HG02943 (cell line): ENCODE results near the gene ARHGAP23.

Source experiments
- ATAC-seq: cut with Tn5 transposase; IDR thresholded peaks from one replicate; pipeline ENCODE4 v1.9.1; 2021; ENCODE audit warnings: mild to moderate bottlenecking, low read depth, moderate library complexity; ENCODE audit not compliant: unreplicated experiment

The ARHGAP23 gene, protein sequence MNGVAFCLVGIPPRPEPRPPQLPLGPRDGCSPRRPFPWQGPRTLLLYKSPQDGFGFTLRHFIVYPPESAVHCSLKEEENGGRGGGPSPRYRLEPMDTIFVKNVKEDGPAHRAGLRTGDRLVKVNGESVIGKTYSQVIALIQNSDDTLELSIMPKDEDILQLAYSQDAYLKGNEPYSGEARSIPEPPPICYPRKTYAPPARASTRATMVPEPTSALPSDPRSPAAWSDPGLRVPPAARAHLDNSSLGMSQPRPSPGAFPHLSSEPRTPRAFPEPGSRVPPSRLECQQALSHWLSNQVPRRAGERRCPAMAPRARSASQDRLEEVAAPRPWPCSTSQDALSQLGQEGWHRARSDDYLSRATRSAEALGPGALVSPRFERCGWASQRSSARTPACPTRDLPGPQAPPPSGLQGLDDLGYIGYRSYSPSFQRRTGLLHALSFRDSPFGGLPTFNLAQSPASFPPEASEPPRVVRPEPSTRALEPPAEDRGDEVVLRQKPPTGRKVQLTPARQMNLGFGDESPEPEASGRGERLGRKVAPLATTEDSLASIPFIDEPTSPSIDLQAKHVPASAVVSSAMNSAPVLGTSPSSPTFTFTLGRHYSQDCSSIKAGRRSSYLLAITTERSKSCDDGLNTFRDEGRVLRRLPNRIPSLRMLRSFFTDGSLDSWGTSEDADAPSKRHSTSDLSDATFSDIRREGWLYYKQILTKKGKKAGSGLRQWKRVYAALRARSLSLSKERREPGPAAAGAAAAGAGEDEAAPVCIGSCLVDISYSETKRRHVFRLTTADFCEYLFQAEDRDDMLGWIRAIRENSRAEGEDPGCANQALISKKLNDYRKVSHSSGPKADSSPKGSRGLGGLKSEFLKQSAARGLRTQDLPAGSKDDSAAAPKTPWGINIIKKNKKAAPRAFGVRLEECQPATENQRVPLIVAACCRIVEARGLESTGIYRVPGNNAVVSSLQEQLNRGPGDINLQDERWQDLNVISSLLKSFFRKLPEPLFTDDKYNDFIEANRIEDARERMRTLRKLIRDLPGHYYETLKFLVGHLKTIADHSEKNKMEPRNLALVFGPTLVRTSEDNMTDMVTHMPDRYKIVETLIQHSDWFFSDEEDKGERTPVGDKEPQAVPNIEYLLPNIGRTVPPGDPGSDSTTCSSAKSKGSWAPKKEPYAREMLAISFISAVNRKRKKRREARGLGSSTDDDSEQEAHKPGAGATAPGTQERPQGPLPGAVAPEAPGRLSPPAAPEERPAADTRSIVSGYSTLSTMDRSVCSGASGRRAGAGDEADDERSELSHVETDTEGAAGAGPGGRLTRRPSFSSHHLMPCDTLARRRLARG (N-terminal part only)

DNA sequence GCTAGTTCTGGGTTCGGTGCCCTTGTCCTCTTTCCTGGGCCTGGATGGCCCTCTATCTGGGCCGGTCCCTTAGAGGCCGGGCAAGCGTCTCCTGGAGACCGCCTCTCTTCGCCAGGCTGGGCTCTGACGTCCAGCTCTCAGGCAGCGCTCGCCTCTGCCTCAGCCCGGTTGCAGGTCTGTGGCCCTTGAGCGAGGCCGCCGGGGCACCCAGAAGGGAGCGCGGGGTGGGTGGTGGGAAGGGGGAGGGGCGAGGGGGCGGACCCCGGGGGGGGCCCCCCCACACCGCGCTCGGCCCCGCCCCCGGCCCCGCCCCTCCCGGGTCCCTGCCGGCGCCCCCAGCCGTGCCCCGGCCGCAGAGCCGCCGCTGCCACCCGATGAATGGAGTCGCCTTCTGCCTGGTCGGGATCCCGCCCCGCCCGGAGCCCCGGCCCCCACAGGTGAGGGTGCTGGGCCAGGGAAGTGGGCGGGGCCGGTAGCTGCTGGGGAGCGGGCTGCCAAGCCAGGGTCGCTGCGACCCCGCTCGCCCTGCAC lies at the start of gene ARHGAP23:
ARHGAP23 (plus strand) TSS at position 353 of the 531 bp plus-strand sequence; CDS start at position 375, 22 bp downstream.
- no peak for ATAC-seq

DNA sequence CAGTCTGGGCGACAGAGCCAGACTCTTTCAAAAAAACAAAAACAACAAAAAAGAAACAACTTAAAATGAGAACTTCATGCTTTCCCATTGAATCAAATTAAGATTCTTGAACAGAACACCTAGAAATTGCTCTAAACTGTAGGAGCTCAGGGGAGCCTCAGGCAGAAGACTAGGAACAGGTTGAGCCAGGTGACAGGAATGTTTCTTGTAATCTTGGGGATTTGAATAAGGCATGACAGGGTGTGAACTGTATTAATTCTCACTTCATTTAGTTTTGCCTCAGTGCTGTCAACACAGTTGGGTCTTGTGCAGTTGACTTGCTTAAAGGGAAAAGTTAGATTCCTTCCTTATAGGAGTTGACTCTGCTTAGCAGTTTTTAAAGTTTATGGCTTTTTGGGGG lies 48.8 kb upstream of the ARHGAP23 start:
- ATAC-seq = no peak

DNA sequence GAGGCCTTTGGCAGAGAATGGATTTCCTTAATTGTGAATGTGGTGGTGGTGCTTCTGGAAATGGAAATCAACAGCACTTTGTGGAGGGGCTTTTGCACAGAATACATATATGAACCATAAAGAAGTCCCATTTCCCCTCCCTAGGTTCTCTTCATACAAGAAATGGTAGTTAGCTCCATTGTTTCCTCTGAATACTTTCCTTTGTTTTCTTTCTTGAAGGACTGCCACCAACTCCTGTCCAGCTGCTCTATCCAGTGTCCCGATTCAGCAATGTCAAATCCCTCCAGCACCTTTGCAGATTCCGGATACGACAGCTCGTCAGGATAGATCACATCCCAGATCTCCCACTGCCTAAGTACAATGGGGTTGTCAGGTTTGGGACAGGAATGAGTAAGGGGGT lies 33.2 kb upstream of the ARHGAP23 start:
- no peak for ATAC-seq

DNA sequence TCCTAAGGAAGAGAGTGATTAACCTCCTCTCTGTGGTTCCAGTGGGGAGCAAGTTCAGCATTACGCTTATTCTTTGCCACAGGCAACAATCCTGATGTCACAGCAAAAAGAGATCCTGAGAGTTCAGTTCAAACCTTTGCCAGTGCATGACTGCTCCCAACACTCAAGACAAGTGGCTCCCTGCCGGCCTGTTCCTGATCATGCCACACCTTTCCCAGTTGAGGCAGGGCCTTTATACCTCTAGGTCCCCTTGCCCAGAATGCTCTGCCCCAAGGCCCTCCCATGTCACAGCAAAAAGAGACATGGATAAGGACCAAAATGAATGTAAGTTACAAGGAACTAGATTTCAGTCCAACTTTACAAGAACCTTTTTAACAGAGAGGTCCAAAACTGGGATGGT lies 31.0 kb upstream of the ARHGAP23 start:
- ATAC-seq = no peak

DNA sequence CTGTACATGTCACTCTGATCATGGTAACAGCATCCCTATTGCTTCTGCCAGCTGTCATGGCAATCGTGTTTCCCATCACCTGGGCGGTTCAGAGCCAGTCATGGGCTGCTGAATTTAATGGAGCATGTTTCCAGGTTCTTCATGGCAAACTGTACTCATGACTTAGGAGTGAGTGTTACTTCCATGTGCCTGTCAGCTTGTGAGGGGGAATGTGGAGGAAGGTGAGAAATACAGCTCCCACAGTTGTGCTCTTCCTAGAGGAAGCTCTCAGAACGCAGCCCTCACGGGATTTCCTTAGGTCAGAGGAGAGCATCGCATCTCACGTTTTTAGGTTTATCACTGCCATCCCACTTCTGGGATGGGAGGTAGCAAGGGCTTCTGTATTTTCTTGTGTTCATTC lies 28.0 kb upstream of the ARHGAP23 start:
- no peak for ATAC-seq

DNA sequence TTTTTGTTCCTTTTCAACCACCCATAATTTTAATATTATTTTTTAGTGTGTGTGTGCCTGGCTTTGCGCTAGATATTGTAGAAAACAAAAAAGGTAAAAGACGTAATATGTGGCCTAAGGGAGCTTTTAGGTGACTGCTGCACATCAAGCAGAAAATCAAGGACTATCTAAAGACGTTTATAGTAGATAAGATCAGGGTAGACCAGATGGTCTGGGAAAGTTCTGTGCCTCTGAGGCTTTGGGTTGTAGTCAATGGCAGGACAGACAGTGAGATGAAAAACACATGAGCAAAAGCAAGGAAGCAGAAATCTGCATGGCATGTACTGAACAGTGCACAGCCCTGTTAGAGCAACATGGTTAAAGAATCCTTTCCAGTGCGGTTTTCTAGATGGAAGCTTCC lies 26.8 kb upstream of the ARHGAP23 start:
- ATAC-seq = no peak

DNA sequence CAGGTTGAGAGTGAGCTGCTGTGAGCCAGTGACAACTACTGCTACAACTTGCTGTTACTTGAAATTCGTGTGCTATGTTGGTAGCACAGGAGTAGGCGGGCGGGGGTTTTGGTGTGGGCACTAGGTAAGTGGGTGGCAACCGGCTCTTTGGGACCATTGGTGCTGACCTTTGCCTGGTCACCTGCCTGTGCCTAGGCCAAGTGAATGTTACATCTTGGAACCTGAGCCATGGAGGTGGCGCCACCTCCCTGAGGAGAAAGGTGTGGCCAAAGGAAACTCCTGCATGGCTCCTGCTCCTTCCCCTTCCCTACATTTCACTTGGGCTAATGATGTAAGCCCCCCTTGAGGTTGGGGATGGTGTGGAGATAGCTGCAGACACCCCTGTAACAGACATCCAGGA lies 25.4 kb upstream of the ARHGAP23 start:
- ATAC-seq = no peak

DNA sequence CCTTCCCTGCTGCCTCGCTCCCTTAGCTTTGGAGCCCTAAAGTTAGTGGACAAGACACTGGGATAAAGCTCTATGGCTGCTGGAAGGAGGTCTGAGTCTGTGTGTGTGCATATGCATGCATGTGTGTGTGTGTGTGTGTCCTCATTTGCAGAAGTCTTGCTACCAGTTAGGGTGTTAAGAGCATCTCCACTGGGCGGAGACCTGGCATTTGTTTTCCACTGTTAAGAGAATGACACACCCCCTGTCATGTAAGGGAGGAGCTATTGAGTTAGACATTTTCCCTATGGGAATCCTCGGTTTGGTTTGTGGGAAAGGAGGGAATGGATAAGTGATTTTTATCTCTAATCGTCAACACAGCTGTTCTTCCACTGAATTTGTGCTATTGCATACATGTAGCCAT lies 24.8 kb upstream of the ARHGAP23 start:
- no peak for ATAC-seq

DNA sequence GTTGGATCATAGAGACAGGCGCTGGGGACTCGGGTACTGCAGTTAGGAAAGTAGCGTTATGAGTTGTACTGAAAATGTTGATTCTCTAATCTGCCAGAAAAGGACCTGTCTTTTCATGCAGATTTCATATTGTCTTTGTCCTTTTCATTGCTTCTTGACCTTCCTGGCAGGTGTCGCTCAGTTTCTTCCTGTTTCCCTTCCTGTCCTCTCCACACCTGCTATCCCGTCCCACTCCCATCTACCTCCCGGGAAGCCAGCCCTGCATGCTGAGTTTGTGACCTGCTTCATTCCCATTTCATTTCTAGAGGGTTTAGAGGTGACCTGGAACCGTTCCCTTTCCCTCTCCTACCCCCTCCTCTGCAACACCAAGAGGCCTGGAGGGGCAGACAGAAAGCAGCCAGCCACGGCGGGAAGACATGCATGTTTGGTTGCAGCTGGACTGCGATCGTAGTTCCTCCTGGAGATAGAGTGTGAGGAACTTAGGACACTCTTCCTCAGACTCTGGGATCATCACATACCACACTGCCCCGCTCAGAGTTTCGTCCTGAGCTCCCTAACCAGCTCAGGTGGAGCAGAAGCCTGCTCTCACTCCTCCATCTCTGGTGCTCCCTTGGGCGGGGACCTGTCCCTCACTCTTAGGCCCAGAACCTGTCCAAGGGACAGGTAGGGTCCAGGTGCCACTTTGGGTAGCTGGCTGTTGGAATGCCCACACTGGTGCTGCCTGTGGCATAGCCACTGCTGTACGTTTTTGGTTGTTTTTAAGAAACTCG lies 23.9 kb upstream of the ARHGAP23 start:
- no peak for ATAC-seq

DNA sequence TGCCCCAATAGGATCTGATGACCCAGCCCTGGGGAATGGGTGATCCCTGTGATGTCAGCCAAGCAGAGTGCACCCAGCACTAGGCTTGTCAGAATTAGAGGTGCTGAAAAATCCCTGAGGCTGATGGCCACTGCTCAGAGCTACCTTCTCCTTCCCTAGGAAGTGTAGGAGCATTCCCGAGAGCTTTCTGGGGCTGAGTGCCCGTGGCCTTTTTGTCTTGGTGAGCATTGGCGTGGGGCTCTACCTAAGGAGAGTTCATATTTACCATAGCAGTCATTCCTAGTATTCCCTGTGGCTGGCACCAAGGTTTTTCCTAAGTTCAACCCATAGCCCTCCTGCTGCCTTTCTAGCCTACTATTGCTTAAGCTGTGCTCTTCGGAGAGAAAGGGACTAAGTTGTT lies 22.6 kb upstream of the ARHGAP23 start:
- ATAC-seq = no peak

DNA sequence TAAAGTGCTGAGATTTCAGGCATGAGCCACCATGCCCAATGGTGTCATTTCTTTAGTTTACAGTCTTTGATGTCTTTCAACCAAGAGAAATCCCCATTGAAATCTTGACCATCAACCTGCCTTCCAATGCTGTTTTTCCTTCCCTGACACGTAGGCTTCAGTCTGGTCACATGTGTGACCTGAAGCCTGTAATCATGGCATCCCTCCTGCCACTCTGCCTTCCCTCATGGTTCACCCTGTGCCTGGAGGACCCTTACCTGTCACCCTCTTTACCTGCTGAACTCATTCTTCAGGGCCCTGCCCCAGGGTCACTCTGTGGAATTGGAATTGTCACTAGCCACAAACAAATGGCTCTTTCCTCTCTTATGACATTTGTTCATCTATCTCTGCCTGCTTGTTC lies 18.1 kb upstream of the ARHGAP23 start:
- no peak for ATAC-seq

DNA sequence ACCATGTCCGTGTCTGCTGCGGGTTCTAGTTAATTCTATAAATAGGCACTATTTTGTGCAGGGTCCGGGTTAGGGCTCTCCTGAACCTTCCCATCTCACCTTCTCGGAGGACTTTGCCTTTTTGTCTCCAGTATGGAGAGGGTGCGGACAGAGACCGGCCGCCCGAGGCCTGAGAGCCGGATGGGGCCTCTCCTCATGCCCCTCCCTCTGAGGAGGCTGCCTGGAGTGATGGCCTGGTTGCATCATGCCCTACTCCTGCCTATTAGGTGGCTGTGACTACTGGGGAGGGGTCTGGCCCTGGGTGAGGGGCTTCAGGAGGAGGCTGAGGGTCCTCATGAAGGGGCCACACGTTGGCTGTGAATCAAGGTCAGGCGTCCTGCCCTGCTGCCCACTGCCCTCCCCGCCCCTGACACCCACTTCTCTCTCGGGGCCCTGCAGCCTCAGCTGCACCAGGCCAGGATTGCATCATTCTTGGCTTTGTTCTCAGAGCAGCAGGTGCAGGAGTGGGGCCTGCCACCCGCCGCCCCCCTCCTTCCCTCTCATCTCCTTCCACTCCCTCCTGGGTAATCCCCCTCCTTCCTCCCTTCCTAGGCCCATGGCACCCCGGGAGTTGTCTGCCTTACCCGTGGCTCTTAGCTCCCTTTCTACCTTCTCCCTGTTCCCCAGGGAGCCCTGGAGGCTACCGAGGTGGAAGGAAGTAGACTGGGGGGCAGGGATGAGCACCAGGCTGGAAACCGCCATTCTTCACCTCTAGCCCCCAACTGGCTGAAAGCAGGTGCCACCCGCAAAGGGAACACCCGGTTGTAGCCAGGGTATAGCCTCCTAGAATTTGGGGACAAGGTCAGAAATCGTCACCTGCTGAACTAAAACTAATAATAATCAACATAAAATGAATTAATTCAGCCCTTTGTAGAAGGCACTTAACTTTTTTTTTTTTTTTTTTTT lies 12.7 kb upstream of the ARHGAP23 start:
- ATAC-seq = no peak

DNA sequence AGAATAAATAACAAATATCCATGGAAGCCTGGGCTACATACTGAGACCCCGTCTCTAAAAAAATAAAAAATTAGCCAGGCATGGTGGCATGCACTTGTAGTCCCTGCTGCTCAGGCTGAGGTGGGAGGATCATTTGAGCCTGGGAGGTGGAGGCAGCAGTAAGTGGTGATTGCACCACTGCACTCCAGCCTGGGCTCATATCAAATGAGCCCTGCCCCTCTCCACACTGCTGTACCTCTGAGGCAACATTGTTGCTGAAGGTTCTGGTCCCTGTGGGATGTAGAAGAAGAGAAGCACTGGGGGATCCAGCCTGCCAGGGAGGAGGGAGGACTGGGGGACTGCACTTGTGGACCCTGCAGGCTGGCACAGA lies 11.4 kb upstream of the ARHGAP23 start:
- no peak for ATAC-seq

DNA sequence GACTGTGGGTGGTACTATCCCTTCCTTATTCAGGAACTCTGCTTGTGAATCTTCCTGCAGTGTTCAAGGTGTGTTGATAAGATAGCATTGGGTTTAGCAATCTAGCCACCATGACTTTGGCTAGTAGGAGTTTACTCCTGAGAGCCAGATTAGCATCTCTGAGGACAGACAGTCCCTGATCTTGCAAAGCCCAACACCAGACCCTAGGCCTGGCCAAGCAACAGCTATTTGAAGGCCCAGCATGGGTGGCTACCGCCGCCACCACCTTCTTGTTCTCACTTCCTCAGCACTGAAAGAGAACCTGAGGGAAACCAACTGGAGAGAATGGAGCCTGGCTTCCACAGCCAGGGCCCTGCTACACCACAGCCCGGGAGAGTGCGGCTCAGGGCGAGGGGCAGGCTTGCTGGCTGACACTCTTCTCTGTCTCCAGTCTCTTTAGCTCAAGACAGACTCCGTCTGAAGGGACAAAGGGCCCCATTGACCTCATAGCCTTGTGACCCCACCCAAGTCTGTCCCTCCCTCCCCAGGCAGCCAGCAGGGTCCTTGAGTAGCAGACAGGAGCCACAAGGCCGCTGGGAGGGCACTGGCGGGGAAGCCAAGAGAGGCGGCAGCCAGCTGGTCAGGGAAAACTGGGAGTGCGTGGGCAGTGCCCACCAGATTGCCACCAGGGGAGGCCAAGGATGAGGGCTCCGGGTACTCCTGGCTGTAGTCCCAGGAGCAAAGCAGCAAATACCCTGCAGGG lies 10.9 kb upstream of the ARHGAP23 start:
- ATAC-seq = no peak

DNA sequence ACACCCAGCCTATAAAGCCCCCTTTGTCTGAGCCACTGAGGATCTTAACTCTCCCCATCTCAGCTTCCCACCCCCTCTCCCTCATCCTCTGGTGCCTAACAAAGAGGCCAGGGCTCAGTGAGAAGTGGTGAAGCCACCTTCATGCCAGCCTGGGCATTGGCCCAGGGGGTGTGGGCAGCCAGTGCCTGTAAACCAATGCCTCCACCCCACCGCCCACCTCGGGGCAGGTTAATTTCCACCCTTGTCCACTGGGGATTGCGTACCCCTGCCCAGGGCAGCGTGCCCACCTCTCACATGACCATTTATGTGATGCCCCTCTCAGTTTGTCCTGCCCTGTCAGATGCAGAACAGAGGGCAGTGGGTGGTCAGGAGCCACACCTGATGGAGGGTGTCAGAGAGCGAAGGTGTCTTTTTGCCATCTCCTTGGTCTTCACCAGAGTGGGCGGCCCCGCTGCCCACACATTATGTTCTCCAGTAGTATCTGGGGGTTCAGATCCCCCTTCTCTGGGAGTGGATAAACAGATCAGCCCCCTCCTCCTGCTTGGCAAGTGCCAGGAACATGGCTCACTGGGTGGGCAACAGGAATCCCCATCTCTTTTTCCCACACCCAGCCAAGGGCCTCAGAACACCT lies 10.1 kb upstream of the ARHGAP23 start:
- ATAC-seq = no peak

DNA sequence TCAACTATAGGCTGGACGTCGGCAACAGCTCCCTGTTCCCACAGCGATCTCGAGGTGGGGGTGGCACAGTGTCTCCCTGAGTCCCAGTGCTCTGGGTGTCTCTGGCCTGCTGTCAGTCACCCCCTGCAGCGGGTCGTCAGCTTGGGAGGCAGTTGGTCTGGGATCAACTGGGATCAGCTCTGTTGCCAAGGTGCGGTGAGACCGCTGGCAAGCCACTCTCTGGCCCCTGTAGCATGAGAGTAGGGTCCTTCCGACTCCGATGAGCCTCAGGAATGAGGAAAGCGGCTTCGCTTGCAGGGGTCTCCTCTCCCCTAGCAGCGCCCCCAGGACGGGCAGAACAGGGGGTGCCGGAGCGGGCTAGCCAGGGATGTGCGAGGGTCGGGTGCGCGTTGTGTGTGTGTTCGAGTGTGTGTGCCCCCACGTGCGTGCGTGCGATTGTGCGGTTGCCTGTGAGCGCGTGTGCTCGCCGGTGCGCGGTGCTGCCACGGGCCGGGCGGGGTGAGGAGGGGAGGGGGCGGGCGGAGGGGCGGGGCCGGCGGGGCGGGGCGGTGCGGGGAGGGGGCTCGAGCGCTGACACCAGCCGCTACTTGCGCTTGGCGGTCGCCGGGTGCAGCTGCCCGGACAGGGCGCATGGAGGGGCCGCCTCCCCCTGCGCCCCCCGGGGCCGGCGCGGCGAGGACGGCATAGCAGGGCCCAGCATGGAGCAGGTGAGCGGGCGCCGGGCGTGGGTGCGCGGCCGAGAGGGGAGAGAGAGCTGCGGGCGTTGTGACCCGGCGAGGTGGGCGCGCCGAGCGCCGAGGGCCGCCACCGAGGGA lies 9.4 kb upstream of the ARHGAP23 start:
- ATAC-seq = no peak

DNA sequence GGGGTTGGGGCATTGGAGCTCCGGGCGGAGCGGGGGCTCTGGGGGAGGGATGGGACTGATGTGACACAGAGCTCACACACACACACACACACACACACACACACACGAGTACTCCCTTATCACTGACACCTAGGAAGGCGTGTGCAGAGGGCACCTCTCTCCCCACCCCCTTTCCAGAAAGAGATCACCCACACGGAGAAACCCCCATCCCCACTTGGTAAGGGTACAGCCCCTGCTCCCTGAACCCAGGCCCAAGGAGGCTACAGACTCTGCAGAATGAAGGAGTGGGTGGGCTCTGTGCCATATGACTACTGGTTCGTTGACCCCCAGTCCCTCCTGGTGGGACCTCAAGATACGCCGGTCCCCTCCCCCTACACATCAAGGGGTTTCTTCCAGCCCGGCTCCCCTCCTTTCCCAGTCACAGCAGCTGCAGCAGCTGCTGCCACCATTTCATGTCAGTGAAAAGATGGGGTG lies 8.7 kb upstream of the ARHGAP23 start:
- no peak for ATAC-seq
